H1 (cell line): ENCODE results near the gene PELI2.

ENCODE experiments used
- CEBPB ChIP-seq: IDR thresholded peaks from 2 replicates; pipeline ENCODE4 v1.6.1; 2012; ENCODE audit warnings: low read depth, low read length
- CTCF ChIP-seq, 3 experiments: IDR thresholded peaks; 1 replicate in 2 of 3; 2 replicates in 1 of 3; pipeline versions ENCODE4 v1.5.1 to v1.6.1; 2011; ENCODE audit warnings: low read length in 3 of 3, mild to moderate bottlenecking in 3 of 3, inconsistent platforms in 2 of 3, low read depth in 1 of 3, moderate library complexity in 1 of 3; ENCODE audit not compliant: insufficient read depth in 1 of 3; ENCODE audit errors: control extremely low read depth in 1 of 3
- E2F6 ChIP-seq: IDR thresholded peaks from 2 replicates; pipeline ENCODE4 v1.6.1; 2012; ENCODE audit warnings: inconsistent platforms
- EGR1 ChIP-seq: IDR thresholded peaks from 2 replicates; pipeline ENCODE4 v1.6.1; 2011; ENCODE audit warnings: low read depth, low read length, borderline replicate concordance
- EZH2 ChIP-seq: fragments of 200-600 bp; sonication (generic); IDR thresholded peaks from 2 replicates; pipeline ENCODE4 v1.7.1; 2012; ENCODE audit warnings: low read depth, mild to moderate bottlenecking, moderate library complexity, low read length, inconsistent platforms; ENCODE audit not compliant: severe bottlenecking
- JUN ChIP-seq: IDR thresholded peaks from 2 replicates; pipeline ENCODE4 v1.6.1; 2011; ENCODE audit warnings: low read depth, mild to moderate bottlenecking, improper control_type of control experiment, low read length
- MAX ChIP-seq: IDR thresholded peaks from 2 replicates; pipeline ENCODE4 v1.6.1; 2012; ENCODE audit warnings: inconsistent platforms
- POLR2A ChIP-seq, 2 experiments: IDR thresholded peaks; 1 replicate in 1 of 2; 2 replicates in 1 of 2; pipeline ENCODE4 v1.6.1; 2011; ENCODE audit warnings: low read depth in 2 of 2, low read length in 2 of 2, mild to moderate bottlenecking in 2 of 2; ENCODE audit errors: control extremely low read depth in 1 of 2
- POLR2AphosphoS5 ChIP-seq: IDR thresholded peaks from 2 replicates; pipeline ENCODE4 v1.6.1; 2011; ENCODE audit warnings: low read depth, low read length
- RFX5 ChIP-seq: IDR thresholded peaks from 2 replicates; pipeline ENCODE4 v1.6.1; 2011; ENCODE audit warnings: low read depth, low read length, improper control_type of control experiment, borderline replicate concordance
- RNF2 ChIP-seq: fragments of 200-900, 300-1000 bp; sonication (generic); IDR thresholded peaks from 2 replicates; pipeline ENCODE4 v1.7.1; 2016; ENCODE audit warnings: borderline replicate concordance, low read depth, mild to moderate bottlenecking, antibody characterized with exemption, low read length; ENCODE audit not compliant: poor library complexity, severe bottlenecking; ENCODE audit errors: missing control alignments
- SIX5 ChIP-seq: IDR thresholded peaks from 2 replicates; pipeline ENCODE4 v1.6.1; 2011; ENCODE audit warnings: mild to moderate bottlenecking, low read depth, low read length
- ZNF274 ChIP-seq: IDR thresholded peaks from 2 replicates; pipeline ENCODE4 v1.7.0; 2012; ENCODE audit warnings: low read length, borderline replicate concordance; ENCODE audit errors: extremely low read depth

GRCh38 chr14:56173365-56173922 is 55.2 kb downstream of the PELI2 start:
- TF ChIP-seq CTCF (IDR thresholded peaks at IDR 0.05; ENCODE audit: control extremely low read depth in 1 of 3, insufficient read depth in 1 of 3, low read depth in 1 of 3, low read length in 3 of 3) (no peak), POLR2A (IDR thresholded peaks at IDR 0.05; ENCODE audit: control extremely low read depth in 1 of 2, low read depth in 2 of 2, low read length in 2 of 2) (no peak), JUN (no peak), RNF2 (no peak), POLR2AphosphoS5 (no peak), CEBPB (no peak), SIX5 (no peak), RFX5 (no peak), EGR1 (no peak), MAX (no peak), E2F6 (no peak), EZH2 (no peak), ZNF274 (no peak)
